DOHH2 (cell line): ENCODE measurements around the gene MGAM2.

Experiments
- CTCF ChIP-seq: fragments of 200-600 bp; sonication (generic); IDR thresholded peaks from one replicate; pipeline ENCODE4 v1.5.1; 2014; ENCODE audit warnings: antibody characterized with exemption, mild to moderate bottlenecking, low read depth, low read length; ENCODE audit not compliant: poor library complexity, severe bottlenecking
- EZH2phosphoT487 ChIP-seq: fragments of 200-600 bp; sonication (generic); IDR thresholded peaks from 2 replicates; pipeline ENCODE4 v1.6.1; 2017; ENCODE audit warnings: borderline replicate concordance, mild to moderate bottlenecking, antibody characterized with exemption, low read length, moderate library complexity, mixed read lengths

GRCh38 chr7:142250705-142251104 lies 139.2 kb downstream of the MGAM2 start:
- TF ChIP-seq CTCF = no peak
- no peak for TF ChIP-seq EZH2phosphoT487
